Neural progenitor cell (in vitro differentiated cells): ENCODE measurements around the gene CDK17. TPM values are rescaled to one million over a fixed set of nuclear protein-coding genes. Genes with fewer than 3 reads are reported as not detected.

Source experiments
- DNase-seq: peaks from one replicate; pipeline ENCODE4 v3.0.0-alpha.2; 2016; ENCODE audit warnings: low spot score
- H2AFZ ChIP-seq: fragments of 200-600 bp; sonication (generic); replicated peaks from 2 replicates; pipeline ENCODE4 v1.6.1; 2016; ENCODE audit warnings: antibody characterized with exemption
- H3F3A ChIP-seq: fragments of 200-600 bp; sonication (generic); 2 replicates; pipeline ENCODE4 v1.6.1; 2016; ENCODE audit warnings: antibody characterized with exemption, low read depth
- H3K27ac ChIP-seq: fragments of 200-600 bp; sonication (generic); 2 replicates; pipeline ENCODE4 v1.5.1; 2016; ENCODE audit warnings: mild to moderate bottlenecking
- H3K27me3 ChIP-seq: fragments of 200-600 bp; sonication (generic); 2 replicates; pipeline ENCODE4 v1.6.1; 2016; ENCODE audit warnings: mild to moderate bottlenecking, moderate library complexity
- H3K36me3 ChIP-seq: fragments of 200-600 bp; sonication (generic); 2 replicates; pipeline ENCODE4 v1.5.1; 2016
- H3K4me1 ChIP-seq: fragments of 200-600 bp; sonication (generic); 2 replicates; pipeline ENCODE4 v1.6.1; 2016; ENCODE audit warnings: mixed run types
- H3K4me2 ChIP-seq: fragments of 200-600 bp; sonication (generic); 2 replicates; pipeline ENCODE4 v1.6.1; 2016
- H3K4me3 ChIP-seq: fragments of 200-600 bp; sonication (generic); 2 replicates; pipeline ENCODE4 v1.5.1; 2016
- H3K79me2 ChIP-seq: fragments of 200-600 bp; sonication (generic); 2 replicates; pipeline ENCODE4 v1.6.1; 2016; ENCODE audit warnings: low read depth
- H3K9ac ChIP-seq: fragments of 200-600 bp; sonication (generic); 2 replicates; pipeline ENCODE4 v1.6.1; 2016
- H3K9me3 ChIP-seq: fragments of 200-600 bp; sonication (generic); 2 replicates; pipeline ENCODE4 v1.5.1; 2016; ENCODE audit warnings: low read depth
- H4K20me1 ChIP-seq: fragments of 200-600 bp; sonication (generic); 2 replicates; pipeline ENCODE4 v1.6.1; 2016; ENCODE audit warnings: low read depth
- H3K27ac Mint-ChIP-seq: 3 replicates; pipeline ENCODE4 v1.8.0; 2021; ENCODE audit warnings: mixed read lengths
- H3K27me3 Mint-ChIP-seq: 2 replicates; pipeline ENCODE4 v1.8.0; 2022; ENCODE audit warnings: low read depth, mild to moderate bottlenecking, inconsistent platforms, moderate library complexity, mixed read lengths; ENCODE audit not compliant: insufficient read depth
- H3K36me3 Mint-ChIP-seq: 3 replicates; pipeline ENCODE4 v1.8.0; 2021; ENCODE audit warnings: mixed read lengths
- H3K4me1 Mint-ChIP-seq: 3 replicates; pipeline ENCODE4 v1.8.0; 2021; ENCODE audit warnings: mixed read lengths
- H3K4me3 Mint-ChIP-seq: 3 replicates; pipeline ENCODE4 v1.8.0; 2021; ENCODE audit warnings: mild to moderate bottlenecking, moderate library complexity, mixed read lengths
- H3K9me3 Mint-ChIP-seq: 3 replicates; pipeline ENCODE4 v1.8.0; 2020; ENCODE audit warnings: mixed read lengths
- CTCF ChIP-seq: fragments of 200-600 bp; sonication (generic); IDR thresholded peaks from 2 replicates; pipeline ENCODE4 v1.5.1; 2017; ENCODE audit warnings: antibody characterized with exemption, mild to moderate bottlenecking
- EZH2 ChIP-seq: fragments of 200-600 bp; sonication (generic); IDR thresholded peaks from 2 replicates; pipeline ENCODE4 v1.6.1; 2017; ENCODE audit warnings: antibody characterized with exemption, mild to moderate bottlenecking, moderate library complexity
- EZH2phosphoT487 ChIP-seq: fragments of 200-600 bp; sonication (generic); IDR thresholded peaks from 2 replicates; pipeline ENCODE4 v1.6.1; 2017; ENCODE audit warnings: antibody characterized with exemption
- total RNA-seq: library from RNA; depleted of rRNA; stranded (reverse); fragments of >200 nt; gene quantifications from 2 replicates; pipeline ENCODE4 v1.2.3, GENCODE V29; 2015; ENCODE audit warnings: low replicate concordance

Gene CDK17
- total RNA-seq, 1 donor from 2014 or later: 61.2 TPM

GRCh38 chr12:96354326-96354725 lies 45.9 kb downstream of the CDK17 start:
- H3K27ac ChIP-seq: no peak overlapping the region
- Mint-ChIP-seq H3K36me3 (no peaks in the 10 kb centered on the region), H3K27ac (no peak overlapping the region), H3K9me3 (peaks cover 4% of the 10 kb centered on the region), H3K27me3 (no peaks in the 10 kb centered on the region), H3K4me3 (no peak overlapping the region), H3K4me1 (peaks cover 9% of the 10 kb centered on the region)
- peaks cover 98% of the 10 kb centered on the region for H3K79me2 ChIP-seq
- H3K36me3 ChIP-seq: no peaks in the 10 kb centered on the region
- no peaks in the 10 kb centered on the region for H3F3A ChIP-seq
- no peaks in the 10 kb centered on the region for H3K9me3 ChIP-seq
- H3K4me1 ChIP-seq: no peaks in the 10 kb centered on the region
- no peak for DNase-seq
- no peak overlapping the region for H3K9ac ChIP-seq
- TF ChIP-seq EZH2phosphoT487 (no peak), CTCF (no peak)
- no peak overlapping the region for H3K4me3 ChIP-seq
- peaks cover 41% of the 10 kb centered on the region for H4K20me1 ChIP-seq
- no peaks in the 10 kb centered on the region for H3K27me3 ChIP-seq
- no peak overlapping the region for H3K4me2 ChIP-seq
- no peak overlapping the region for H2AFZ ChIP-seq

GRCh38 chr12:96352161-96352835 lies 47.9 kb downstream of the CDK17 start:
- H3K4me2 ChIP-seq: no peak overlapping the region
- H3K36me3 ChIP-seq: no peaks in the 10 kb centered on the region
- TF ChIP-seq EZH2 (no peak), CTCF (no peak), EZH2phosphoT487 (no peak)
- no peak for DNase-seq
- H3K27me3 Mint-ChIP-seq: no peaks in the 10 kb centered on the region
- no peak overlapping the region for H2AFZ ChIP-seq
- H3K9ac ChIP-seq: no peak overlapping the region
- H3K27ac ChIP-seq: no peak overlapping the region
- H3K4me3 Mint-ChIP-seq: no peak overlapping the region
- no peak overlapping the region for H3K27ac Mint-ChIP-seq
- peaks cover 9% of the 10 kb centered on the region for H3K4me1 Mint-ChIP-seq
- H3F3A ChIP-seq: no peaks in the 10 kb centered on the region
- no peaks in the 10 kb centered on the region for H3K4me1 ChIP-seq
- peaks cover 41% of the 10 kb centered on the region for H4K20me1 ChIP-seq
- H3K9me3 Mint-ChIP-seq: peaks cover 12% of the 10 kb centered on the region
- H3K79me2 ChIP-seq: peaks cover 98% of the 10 kb centered on the region
- peaks cover 7% of the 10 kb centered on the region for H3K36me3 Mint-ChIP-seq
- H3K27me3 ChIP-seq: no peaks in the 10 kb centered on the region
- H3K9me3 ChIP-seq: no peaks in the 10 kb centered on the region
- H3K4me3 ChIP-seq: no peak overlapping the region

- H3K27me3 Mint-ChIP-seq: no peaks in the 10 kb centered on the region
- Histone ChIP-seq H3K79me2 (peaks cover 98% of the 10 kb centered on the region), H3K27me3 (no peaks in the 10 kb centered on the region), H3K4me1 (no peaks in the 10 kb centered on the region), H3K27ac (no peak overlapping the region), H3K36me3 (no peaks in the 10 kb centered on the region), H3K9me3 (no peaks in the 10 kb centered on the region), H3K4me2 (no peak overlapping the region), H3K4me3 (no peak overlapping the region), H2AFZ (no peak overlapping the region), H3F3A (no peaks in the 10 kb centered on the region), H4K20me1 (peaks cover 35% of the 10 kb centered on the region), H3K9ac (no peak overlapping the region)
- H3K36me3 Mint-ChIP-seq: peaks cover 12% of the 10 kb centered on the region
- H3K9me3 Mint-ChIP-seq: peaks cover 19% of the 10 kb centered on the region
- H3K4me3 Mint-ChIP-seq: no peak overlapping the region
- no peak for DNase-seq
- no peak overlapping the region for H3K27ac Mint-ChIP-seq
- peaks cover 9% of the 10 kb centered on the region for H3K4me1 Mint-ChIP-seq
- TF ChIP-seq EZH2 (no peak), EZH2phosphoT487 (no peak), CTCF (no peak)
Observed at GRCh38 chr12:96350982-96351381, 49.3 kb downstream of the CDK17 start.
